Measurements from ENCODE around the gene PHLPP1.

- TF ChIP-seq POLR2AphosphoS5 (IDR thresholded peaks at IDR 0.05) (no peak), POLR2A (IDR thresholded peaks at IDR 0.05) (no peak), EP300 (IDR thresholded peaks at IDR 0.05; ENCODE audit: low read depth) (no peak)
- TF ChIP-seq, protein P1, sequence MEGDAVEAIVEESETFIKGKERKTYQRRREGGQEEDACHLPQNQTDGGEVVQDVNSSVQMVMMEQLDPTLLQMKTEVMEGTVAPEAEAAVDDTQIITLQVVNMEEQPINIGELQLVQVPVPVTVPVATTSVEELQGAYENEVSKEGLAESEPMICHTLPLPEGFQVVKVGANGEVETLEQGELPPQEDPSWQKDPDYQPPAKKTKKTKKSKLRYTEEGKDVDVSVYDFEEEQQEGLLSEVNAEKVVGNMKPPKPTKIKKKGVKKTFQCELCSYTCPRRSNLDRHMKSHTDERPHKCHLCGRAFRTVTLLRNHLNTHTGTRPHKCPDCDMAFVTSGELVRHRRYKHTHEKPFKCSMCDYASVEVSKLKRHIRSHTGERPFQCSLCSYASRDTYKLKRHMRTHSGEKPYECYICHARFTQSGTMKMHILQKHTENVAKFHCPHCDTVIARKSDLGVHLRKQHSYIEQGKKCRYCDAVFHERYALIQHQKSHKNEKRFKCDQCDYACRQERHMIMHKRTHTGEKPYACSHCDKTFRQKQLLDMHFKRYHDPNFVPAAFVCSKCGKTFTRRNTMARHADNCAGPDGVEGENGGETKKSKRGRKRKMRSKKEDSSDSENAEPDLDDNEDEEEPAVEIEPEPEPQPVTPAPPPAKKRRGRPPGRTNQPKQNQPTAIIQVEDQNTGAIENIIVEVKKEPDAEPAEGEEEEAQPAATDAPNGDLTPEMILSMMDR (IDR thresholded peaks at IDR 0.05), result no peak
Measured at GRCh38 chr18:62734290-62734689, 18.9 kb downstream of the PHLPP1 start.
